Osteoblast (primary cell): ENCODE measurements around the gene INTS3. TPM values are rescaled to one million over a fixed set of nuclear protein-coding genes. Genes with fewer than 3 reads are reported as not detected.

Experiments used
- DNase-seq: peaks from one replicate; pipeline ENCODE4 v3.0.0; 2011; ENCODE audit warnings: low spot score, mixed read lengths; ENCODE audit not compliant: insufficient read length; ENCODE audit errors: missing footprints
- H2AFZ ChIP-seq: 2 replicates; pipeline ENCODE4 v1.6.0; 2011; ENCODE audit warnings: mild to moderate bottlenecking, low read length
- H3K27ac ChIP-seq: 2 replicates; pipeline ENCODE4 v1.5.1; 2011; ENCODE audit warnings: mild to moderate bottlenecking, low read depth, low read length, moderate library complexity
- H3K27me3 ChIP-seq: 2 replicates; pipeline ENCODE4 v1.6.0; 2012; ENCODE audit warnings: mild to moderate bottlenecking, control low read depth, inconsistent platforms, low read length, moderate library complexity; ENCODE audit not compliant: insufficient read depth
- H3K36me3 ChIP-seq: 2 replicates; pipeline ENCODE4 v1.5.1; 2011; ENCODE audit warnings: mild to moderate bottlenecking, low read length, control low read depth, moderate library complexity; ENCODE audit not compliant: insufficient read depth
- H3K4me1 ChIP-seq: 2 replicates; pipeline ENCODE4 v1.5.1; 2011; ENCODE audit warnings: mild to moderate bottlenecking, low read length, control low read depth, moderate library complexity; ENCODE audit not compliant: insufficient read depth
- H3K4me2 ChIP-seq: 2 replicates; pipeline ENCODE4 v1.6.0; 2011; ENCODE audit warnings: mild to moderate bottlenecking, low read length; ENCODE audit not compliant: insufficient read depth
- H3K4me3 ChIP-seq: fragments of 200-600 bp; sonication (generic); 3 replicates; pipeline ENCODE4 v1.5.1; 2012; ENCODE audit warnings: mild to moderate bottlenecking, low read length, inconsistent platforms; ENCODE audit not compliant: insufficient read depth
- H3K79me2 ChIP-seq: 2 replicates; pipeline ENCODE4 v1.6.0; 2012; ENCODE audit warnings: mild to moderate bottlenecking, low read length, control low read depth, inconsistent platforms; ENCODE audit not compliant: insufficient read depth
- H3K9me3 ChIP-seq: 2 replicates; pipeline ENCODE4 v1.5.1; 2011; ENCODE audit warnings: low read depth, low read length, control low read depth
- H4K20me1 ChIP-seq: 2 replicates; pipeline ENCODE4 v1.6.0; 2012; ENCODE audit warnings: mild to moderate bottlenecking, low read length, control low read depth; ENCODE audit not compliant: insufficient read depth
- CTCF ChIP-seq: IDR thresholded peaks from 2 replicates; pipeline ENCODE4 v1.5.1; 2011; ENCODE audit warnings: mild to moderate bottlenecking, low read depth, low read length, moderate library complexity; ENCODE audit errors: extremely low read depth
- total RNA-seq: library from RNA; depleted of rRNA; stranded (reverse); fragments of >200 nt; gene quantifications from 2 replicates; pipeline ENCODE4 v1.2.3, GENCODE V29; 2012

INTS3 gene
- 42.4 and 42.7 TPM in 2 replicates for total RNA-seq

GRCh38 chr1:153727463-153728304 lies at the start of gene INTS3:
INTS3 (plus strand) TSS chr1:153728050; CDS start chr1:153728635, 585 bp downstream.
- peak; percentile 99 for DNase-seq
- Histone ChIP-seq H3K36me3 (peaks cover 2% of the 10 kb centered on the region), H3K4me2 (peak within 1 kb of the TSS; percentile 99), H3K4me1 (peaks cover 13% of the 10 kb centered on the region), H3K27ac (peak within 1 kb of the TSS; percentile 91), H2AFZ (peak within 1 kb of the TSS; percentile 99), H4K20me1 (no peaks in the 10 kb centered on the region), H3K4me3 (peak within 1 kb of the TSS; percentile 87), H3K27me3 (no peaks in the 10 kb centered on the region), H3K79me2 (peaks cover 19% of the 10 kb centered on the region), H3K9me3 (no peaks in the 10 kb centered on the region)
- no peak for TF ChIP-seq CTCF

GRCh38 chr1:153678519-153679336 lies 49.1 kb upstream of the INTS3 start, which contains the start of gene NPR1:
NPR1 (plus strand) TSS chr1:153678688; CDS start chr1:153679109, 421 bp downstream.
- peak within 1 kb of the TSS; percentile 59 for H3K4me3 ChIP-seq
- H3K27me3 ChIP-seq: peaks cover 47% of the 10 kb centered on the region
- DNase-seq: peak; percentile 90
- no peak within 1 kb of the TSS for H3K27ac ChIP-seq
- peaks cover 11% of the 10 kb centered on the region for H3K4me1 ChIP-seq
- no peaks in the 10 kb centered on the region for H3K79me2 ChIP-seq
- H4K20me1 ChIP-seq: no peaks in the 10 kb centered on the region
- peak within 1 kb of the TSS; percentile 79 for H3K4me2 ChIP-seq
- H3K36me3 ChIP-seq: no peaks in the 10 kb centered on the region
- H2AFZ ChIP-seq: peak within 1 kb of the TSS; percentile 76
- TF ChIP-seq CTCF: no peak
- H3K9me3 ChIP-seq: no peaks in the 10 kb centered on the region

GRCh38 chr1:153679337-153680119 lies 48.3 kb upstream of the INTS3 start:
- peak; percentile 73 for DNase-seq
- Histone ChIP-seq H4K20me1 (no peaks in the 10 kb centered on the region), H3K27ac (no peak overlapping the region), H3K4me1 (peaks cover 11% of the 10 kb centered on the region), H2AFZ (peak overlapping the region; percentile 76), H3K36me3 (no peaks in the 10 kb centered on the region), H3K27me3 (peaks cover 47% of the 10 kb centered on the region), H3K4me3 (peak overlapping the region; percentile 59), H3K9me3 (no peaks in the 10 kb centered on the region), H3K4me2 (peak overlapping the region; percentile 79), H3K79me2 (no peaks in the 10 kb centered on the region)
- TF ChIP-seq CTCF: no peak
